Adrenal gland (tissue), 5 donors: Measurements from ENCODE around the gene JOSD1.

ENCODE experiments used
- CTCF ChIP-seq, 6 experiments: fragments of 450-650 bp in 4 of 6; fragments of 200-600 bp in 2 of 6; sonication (generic) in 1 of 6; IDR thresholded peaks; 1 replicate in 5 of 6; 2 replicates in 1 of 6; pipeline versions ENCODE4 v1.5.1 to v1.8.0; 2016 to 2021; ENCODE audit warnings: antibody characterized with exemption in 6 of 6, mild to moderate bottlenecking in 2 of 6, moderate library complexity in 1 of 6
- POLR2A ChIP-seq, 2 donors: fragments of 450-650 bp; IDR thresholded peaks; one replicate each; pipeline ENCODE4 v1.6.1; 2017; ENCODE audit warnings: antibody characterized with exemption in 2 of 2, mild to moderate bottlenecking in 2 of 2, moderate library complexity in 1 of 2
- donor health status: DM: no; HTN: no; CAD: no.

- TF ChIP-seq CTCF (IDR thresholded peaks at IDR 0.05): no peak
- TF ChIP-seq POLR2A (IDR thresholded peaks at IDR 0.05): no peak
These were observed 44.2 kb upstream of the JOSD1 start for GRCh38 chr22:38744981-38745380.
